ENCODE data around the gene APOD.
A peak's percentile ranks its signal among the peaks of the same experiment; 100 is the strongest.

The APOD gene

GRCh38 chr3:195587824-195588223 is 4.1 kb upstream of the APOD start:
- DNase-seq = no peak
- TF ChIP-seq CTCF (IDR thresholded peaks at IDR 0.05; ENCODE audit: low read depth, low read length) = no peak
- Histone ChIP-seq H3K36me3 (no peaks in the 10 kb centered on the region), H3K9me3 (ENCODE audit: severe bottlenecking) (no peaks in the 10 kb centered on the region), H3K4me3 (ENCODE audit: low read depth, low read length) (no peak overlapping the region), H3K27ac (no peak overlapping the region), H3K27me3 (ENCODE audit: insufficient read depth, low read depth, severe bottlenecking) (no peaks in the 10 kb centered on the region)

GRCh38 chr3:195587406-195587805 is 3.7 kb upstream of the APOD start:
- no peak for TF ChIP-seq CTCF (IDR thresholded peaks at IDR 0.05; ENCODE audit: low read depth, low read length)
- Histone ChIP-seq H3K9me3 (ENCODE audit: severe bottlenecking) (no peaks in the 10 kb centered on the region), H3K36me3 (no peaks in the 10 kb centered on the region), H3K27me3 (ENCODE audit: insufficient read depth, low read depth, severe bottlenecking) (no peaks in the 10 kb centered on the region), H3K4me3 (ENCODE audit: low read depth, low read length) (no peak overlapping the region), H3K27ac (no peak overlapping the region)
- no peak for DNase-seq

GRCh38 chr3:195584543-195584870 is 767 bp upstream of the APOD start:
- Histone ChIP-seq H3K36me3 (no peaks in the 10 kb centered on the region), H3K4me3 (ENCODE audit: low read depth, low read length) (no peak overlapping the region), H3K27me3 (ENCODE audit: insufficient read depth, low read depth, severe bottlenecking) (no peaks in the 10 kb centered on the region), H3K27ac (no peak overlapping the region), H3K9me3 (ENCODE audit: severe bottlenecking) (no peaks in the 10 kb centered on the region)
- DNase-seq = no peak
- TF ChIP-seq CTCF (IDR thresholded peaks at IDR 0.05; ENCODE audit: low read depth, low read length) = no peak

GRCh38 chr3:195582947-195583346 is 793 bp downstream of the APOD start:
- Histone ChIP-seq H3K4me3 (ENCODE audit: low read depth, low read length) (no peak overlapping the region), H3K36me3 (no peaks in the 10 kb centered on the region), H3K27ac (no peak overlapping the region), H3K9me3 (ENCODE audit: severe bottlenecking) (no peaks in the 10 kb centered on the region), H3K27me3 (ENCODE audit: insufficient read depth, low read depth, severe bottlenecking) (no peaks in the 10 kb centered on the region)
- TF ChIP-seq CTCF (IDR thresholded peaks at IDR 0.05; ENCODE audit: low read depth, low read length) = 0 out of 2 replicates have a peak, but pooled peaks have one; percentile 1
- no peak for DNase-seq

GRCh38 chr3:195580744-195581443 is 2.8 kb downstream of the APOD start:
- TF ChIP-seq CTCF (IDR thresholded peaks at IDR 0.05; ENCODE audit: low read depth, low read length) = no peak
- Histone ChIP-seq H3K36me3 (no peaks in the 10 kb centered on the region), H3K27ac (no peak overlapping the region), H3K4me3 (ENCODE audit: low read depth, low read length) (no peak overlapping the region), H3K27me3 (ENCODE audit: insufficient read depth, low read depth, severe bottlenecking) (no peaks in the 10 kb centered on the region), H3K9me3 (ENCODE audit: severe bottlenecking) (no peaks in the 10 kb centered on the region)
- DNase-seq = no peak

GRCh38 chr3:195579281-195579680 is 4.5 kb downstream of the APOD start:
- Histone ChIP-seq H3K27me3 (ENCODE audit: insufficient read depth, low read depth, severe bottlenecking) (no peaks in the 10 kb centered on the region), H3K36me3 (no peaks in the 10 kb centered on the region), H3K4me3 (ENCODE audit: low read depth, low read length) (no peak overlapping the region), H3K9me3 (ENCODE audit: severe bottlenecking) (no peaks in the 10 kb centered on the region), H3K27ac (no peak overlapping the region)
- TF ChIP-seq CTCF (IDR thresholded peaks at IDR 0.05; ENCODE audit: low read depth, low read length) = no peak
- no peak for DNase-seq

Data from WERI-Rb-1 (cell line).